Testis (tissue), 3 donors: ENCODE results near the gene DNAL1. TPM values are rescaled to one million over a fixed set of nuclear protein-coding genes. Genes with fewer than 3 reads are reported as not detected.

ENCODE experiments used
- DNase-seq: peaks from one replicate; pipeline ENCODE4 v3.0.0-alpha.2; 2019
- H3K27ac ChIP-seq, 2 donors: fragments of 200-600 bp; sonication (generic); one replicate each; pipeline ENCODE4 v1.5.1; 2019
- H3K27me3 ChIP-seq: fragments of 200-600 bp; sonication (generic); one replicate; pipeline ENCODE4 v1.5.1; 2019
- H3K36me3 ChIP-seq: fragments of 200-600 bp; sonication (generic); one replicate; pipeline ENCODE4 v1.5.1; 2017; ENCODE audit warnings: low read depth; ENCODE audit errors: missing control alignments
- H3K4me1 ChIP-seq: fragments of 200-600 bp; sonication (generic); one replicate; pipeline ENCODE4 v1.5.1; 2019
- H3K4me3 ChIP-seq, 2 donors: fragments of 200-600 bp; sonication (generic); one replicate each; pipeline ENCODE4 v1.5.1; 2017 to 2019
- H3K9me3 ChIP-seq: fragments of 200-600 bp; sonication (generic); one replicate; pipeline ENCODE4 v1.5.1; 2017
- CTCF ChIP-seq, 3 experiments: fragments of 450-650 bp in 2 of 3; fragments of 200-600 bp in 1 of 3; sonication (generic) in 1 of 3; IDR thresholded peaks; one replicate each; pipeline ENCODE4 v1.5.1; 2016 to 2019; ENCODE audit warnings: antibody characterized with exemption in 3 of 3, mild to moderate bottlenecking in 2 of 3, moderate library complexity in 1 of 3
- POLR2A ChIP-seq: fragments of 450-650 bp; IDR thresholded peaks from one replicate; pipeline ENCODE4 v1.6.1; 2017; ENCODE audit warnings: antibody characterized with exemption, mild to moderate bottlenecking, moderate library complexity
- WGBS, 2 donors: methylation state at CpG; one replicate each; pipeline ENCODE4 v1.1.5; 2018; 5-methylcytosine and 5-hydroxymethylcytosine counted together
- intact Hi-C: fragments of 100-400 bp; cut with DNase I; formaldehyde crosslinking; loops from one replicate; pipeline ENCODE4 v1.15.1; 2023; ENCODE audit warnings: low total_unique reads
- polyA plus RNA-seq: library from polyadenylated mRNA; stranded (reverse); fragments of 350-450 nt; fragmentation: Illumina TruSeq; extraction: RNeasy Lipid Tissue Mini Kit (QIAGEN cat#74804); gene quantifications from one replicate; pipeline ENCODE4 v1.2.3, GENCODE V29; 2014; ENCODE audit warnings: low read depth, low replicate concordance; ENCODE audit not compliant: insufficient read depth
- total RNA-seq, 2 donors: library from RNA; depleted of rRNA; stranded (reverse); fragments of >200 nt; gene quantifications; one replicate each; pipeline ENCODE4 v1.2.3, GENCODE V29; 2016

The DNAL1 gene
- total and polyA plus RNA-seq, 3 donors from 2014 or later = 14.6 to 136 (median 19.0) TPM

- no peak for DNase-seq
- Histone ChIP-seq H3K36me3 (no peaks in the 10 kb centered on the region), H3K27ac (peak overlapping the region; percentile 68 to 80), H3K4me1 (peaks cover 57% of the 10 kb centered on the region), H3K4me3 (no peak overlapping the region), H3K27me3 (no peaks in the 10 kb centered on the region), H3K9me3 (no peaks in the 10 kb centered on the region)
- 67 to 79% methylated on average over 6 to 12 of the region's 12 CpGs for WGBS, 2 donors
- intact Hi-C loops = no loop called here
- no peak for TF ChIP-seq CTCF (IDR thresholded peaks at IDR 0.05)
- TF ChIP-seq POLR2A = no peak
Observed at GRCh38 chr14:73739899-73740617, 95.3 kb downstream of the DNAL1 start.

- Histone ChIP-seq H3K27ac (peak overlapping the region; percentile 68 to 80), H3K9me3 (no peaks in the 10 kb centered on the region), H3K4me3 (no peak overlapping the region), H3K4me1 (peaks cover 65% of the 10 kb centered on the region), H3K27me3 (no peaks in the 10 kb centered on the region), H3K36me3 (no peaks in the 10 kb centered on the region)
- peak; percentile 51 for DNase-seq
- no peak for TF ChIP-seq CTCF (IDR thresholded peaks at IDR 0.05)
- TF ChIP-seq POLR2A = no peak
- 37 to 44% methylated on average over 8 of the region's 9 CpGs for WGBS, 2 donors
- intact Hi-C loops = no loop called here
Observed at GRCh38 chr14:73740618-73741326, 96.0 kb downstream of the DNAL1 start.

DNA sequence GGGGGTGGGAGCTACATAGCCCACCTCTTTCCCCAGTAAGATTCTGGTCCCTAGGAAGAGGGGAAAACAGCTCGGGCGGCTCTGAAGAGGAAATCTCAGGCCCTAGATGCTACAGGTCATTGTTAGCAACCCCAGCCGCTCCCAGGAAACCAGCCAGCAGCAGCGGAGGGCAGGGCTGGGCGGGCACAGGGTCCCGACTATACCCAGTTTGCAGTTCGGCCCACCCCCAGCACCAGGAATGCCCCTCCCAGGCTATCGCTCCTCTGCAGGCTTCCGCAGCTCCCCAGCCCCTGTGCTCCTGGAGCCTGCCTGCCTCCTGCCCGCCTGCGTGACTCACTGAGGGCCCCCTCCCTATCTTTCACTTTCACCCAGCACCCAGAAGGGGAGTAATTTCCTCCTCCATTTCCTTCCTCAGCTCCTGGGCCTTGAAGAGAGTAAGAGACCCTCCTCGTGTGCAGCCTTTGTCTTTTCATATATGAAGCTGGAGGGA, 96.6 kb downstream of the DNAL1 start:
- intact Hi-C loops = no loop called here
- peak; percentile 56 for DNase-seq
- Histone ChIP-seq H3K9me3 (no peaks in the 10 kb centered on the region), H3K4me1 (peaks cover 71% of the 10 kb centered on the region), H3K27me3 (no peaks in the 10 kb centered on the region), H3K4me3 (no peak overlapping the region), H3K27ac (peak overlapping the region; percentile 68 to 80), H3K36me3 (no peaks in the 10 kb centered on the region)
- WGBS, 2 donors = 14% methylated on average over 6 to 12 of the region's 12 CpGs
- TF ChIP-seq POLR2A (no peak), CTCF (IDR thresholded peaks at IDR 0.05) (no peak)

- intact Hi-C loops = no loop called here
- H3K27ac ChIP-seq = peak overlapping the region; percentile 68 to 80
- no peak for TF ChIP-seq POLR2A
- no peak for TF ChIP-seq CTCF (IDR thresholded peaks at IDR 0.05)
- no peak for DNase-seq
- no peak overlapping the region for H3K4me3 ChIP-seq
- H3K9me3 ChIP-seq = no peaks in the 10 kb centered on the region
- no peaks in the 10 kb centered on the region for H3K36me3 ChIP-seq
- peaks cover 77% of the 10 kb centered on the region for H3K4me1 ChIP-seq
- 35 to 36% methylated on average over 12 to 17 of the region's 17 CpGs for WGBS, 2 donors
- H3K27me3 ChIP-seq = no peaks in the 10 kb centered on the region
Observed at GRCh38 chr14:73741876-73742519, 97.2 kb downstream of the DNAL1 start.
